Measurements from ENCODE around the gene APOL4. TPM values are rescaled to one million over a fixed set of nuclear protein-coding genes. Genes with fewer than 3 reads are reported as not detected.

APOL4 gene
- total RNA-seq, 1 experiment from 2014 or later, result 0.31 TPM

GRCh38 chr22:36143066-36143815 lies 58.4 kb downstream of the APOL4 start (continued):
- TF ChIP-seq AR (CRISPR knock-in tag; IDR thresholded peaks at IDR 0.05) (no peak), ERG (CRISPR knock-in tag; IDR thresholded peaks at IDR 0.05) (no peak), ZNF219 (CRISPR knock-in tag; IDR thresholded peaks at IDR 0.05; ENCODE audit: borderline replicate concordance) (no peak), FOXJ3 (CRISPR knock-in tag; IDR thresholded peaks at IDR 0.05; ENCODE audit: borderline replicate concordance) (no peak), GTF2I (CRISPR knock-in tag; conservative IDR thresholded peaks at IDR 0.05) (no peak), PREB (CRISPR knock-in tag; IDR thresholded peaks at IDR 0.05; ENCODE audit: borderline replicate concordance) (no peak), ESRRA (CRISPR knock-in tag; IDR thresholded peaks at IDR 0.05; ENCODE audit: borderline replicate concordance) (no peak)
- TF ChIP-seq, protein P1, sequence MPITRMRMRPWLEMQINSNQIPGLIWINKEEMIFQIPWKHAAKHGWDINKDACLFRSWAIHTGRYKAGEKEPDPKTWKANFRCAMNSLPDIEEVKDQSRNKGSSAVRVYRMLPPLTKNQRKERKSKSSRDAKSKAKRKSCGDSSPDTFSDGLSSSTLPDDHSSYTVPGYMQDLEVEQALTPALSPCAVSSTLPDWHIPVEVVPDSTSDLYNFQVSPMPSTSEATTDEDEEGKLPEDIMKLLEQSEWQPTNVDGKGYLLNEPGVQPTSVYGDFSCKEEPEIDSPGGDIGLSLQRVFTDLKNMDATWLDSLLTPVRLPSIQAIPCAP (CRISPR knock-in tag; IDR thresholded peaks at IDR 0.05), result no peak

DNA sequence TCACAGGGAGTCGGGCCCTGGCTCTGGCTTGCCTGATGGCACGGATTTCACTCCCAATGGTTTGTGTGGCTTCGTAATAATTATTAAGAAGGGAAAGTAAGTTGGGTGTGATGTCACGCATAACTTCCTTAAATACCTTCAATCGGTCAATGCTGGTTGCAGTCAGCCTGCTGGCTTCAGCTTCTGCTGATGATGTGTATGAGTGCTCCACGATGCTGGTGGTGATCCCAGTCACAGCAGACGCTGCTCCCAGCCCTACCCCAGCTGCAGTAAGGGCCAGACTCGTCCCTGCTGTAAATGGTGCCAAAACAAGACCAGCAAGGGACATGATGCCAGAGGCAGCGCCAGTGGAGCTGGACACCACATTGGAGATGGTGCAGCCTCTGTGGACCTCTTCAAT lies 60.1 kb downstream of the APOL4 start:
- H3K9me3 Mint-ChIP-seq, result no peaks in the 10 kb centered on the region
- peaks cover 23% of the 10 kb centered on the region for H3K4me1 Mint-ChIP-seq
- TF ChIP-seq OVOL2 (CRISPR knock-in tag; IDR thresholded peaks at IDR 0.05; ENCODE audit: borderline replicate concordance) (no peak), CTCF (IDR thresholded peaks at IDR 0.05) (no peak), CREM (CRISPR knock-in tag; IDR thresholded peaks at IDR 0.05) (no peak), IRF2 (CRISPR knock-in tag; IDR thresholded peaks at IDR 0.05; ENCODE audit: borderline replicate concordance, low read depth) (no peak), NR3C1 (CRISPR knock-in tag; conservative IDR thresholded peaks at IDR 0.05; ENCODE audit: low read depth) (no peak), NR2C2 (CRISPR knock-in tag; IDR thresholded peaks at IDR 0.05) (no peak), JUN (CRISPR knock-in tag; IDR thresholded peaks at IDR 0.05) (no peak)
- TF ChIP-seq, protein P2, sequence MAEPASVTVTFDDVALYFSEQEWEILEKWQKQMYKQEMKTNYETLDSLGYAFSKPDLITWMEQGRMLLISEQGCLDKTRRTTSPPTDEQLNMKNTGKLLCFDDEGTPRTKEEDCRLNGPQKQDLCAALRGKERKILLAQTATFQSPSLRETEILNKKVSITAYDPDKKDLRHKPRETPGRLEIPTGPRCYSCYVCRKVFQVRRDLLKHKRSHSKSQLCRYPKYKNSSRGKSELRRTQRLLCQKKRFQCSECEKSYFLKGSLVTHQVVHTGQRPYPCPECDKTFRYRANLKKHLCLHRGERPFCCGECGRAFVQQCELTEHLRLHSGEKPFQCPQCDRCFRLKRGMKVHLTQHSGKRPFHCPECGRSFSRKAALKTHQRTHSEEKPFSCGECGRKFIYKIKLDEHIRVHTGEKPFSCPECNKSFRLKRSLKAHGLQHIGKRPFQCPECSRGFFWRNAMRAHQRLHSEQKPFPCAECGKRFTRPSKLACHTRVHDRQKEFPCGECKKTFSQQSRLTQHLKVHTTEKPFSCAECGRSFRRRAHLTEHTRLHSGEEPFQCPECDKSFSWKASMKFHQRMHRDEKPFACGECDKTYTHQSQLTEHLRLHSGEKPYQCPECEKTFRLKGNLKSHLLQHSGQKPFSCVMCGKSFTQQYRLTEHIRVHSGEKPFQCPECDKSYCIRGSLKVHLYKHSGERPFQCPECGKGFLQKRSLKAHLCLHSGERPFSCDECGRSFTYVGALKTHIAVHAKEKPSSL (CRISPR knock-in tag; conservative IDR thresholded peaks at IDR 0.05), result no peak
- no peak for ATAC-seq
- POLR2A ChIA-PET, result interaction anchor here (0.5 to 0.6 kb wide), 2 partner anchors 83 to 1812 kb away, joined by 3 to 4 read pairs; partner anchors contain the start of genes C22orf23 and POLR2F
- no peak for DNase-seq (ENCODE audit: low spot score)
- CTCF ChIA-PET, result interaction anchor here (0.6 to 4.2 kb wide), 9 partner anchors 11 to 345 kb away, joined by 3 to 25 read pairs (median 5); partner anchors contain the start of gene APOL2
- H3K27ac Mint-ChIP-seq, result no peak overlapping the region
- no peak overlapping the region for H3K4me3 Mint-ChIP-seq
- H3K36me3 Mint-ChIP-seq, result no peaks in the 10 kb centered on the region
- no peaks in the 10 kb centered on the region; the same call in 1 of the 2 replicates for H3K27me3 Mint-ChIP-seq (ENCODE audit: low read depth)

Other genes starting within 250 kb of the APOL4 start
- 102 to 107 TPM (median 103 TPM) in 3 replicates for gene RBFOX2, start 173.0 kb downstream of the APOL4 start, total RNA-seq (2021)
- 0.26 to 0.60 TPM (median 0.32 TPM) in 3 replicates for gene APOL3, start 41.1 kb downstream of the APOL4 start, total RNA-seq (2021)
- 11.2 to 12.5 TPM (median 12.4 TPM) in 3 replicates for gene APOL2, start 37.7 kb upstream of the APOL4 start, total RNA-seq (2021)
- 0.27 to 0.41 TPM (median 0.35 TPM) in 3 replicates for gene APOL1, start 51.3 kb upstream of the APOL4 start, total RNA-seq (2021)
- gene MYH9, start 186.2 kb upstream of the APOL4 start, total RNA-seq (2021), result 272 to 288 TPM (median 277 TPM) in 3 replicates

All from WTC11 (cell line).